Skeletal muscle tissue (tissue), 4 donors: ENCODE measurements around the gene CACNA2D3. TPM values are rescaled to one million over a fixed set of nuclear protein-coding genes. Genes with fewer than 3 reads are reported as not detected.
"Not testable (repeated sequence)": the region's sequence is repeated elsewhere in the genome, so short reads cannot be mapped to it uniquely, and the experiment has no call there.

Source experiments
- H3K27ac ChIP-seq: one replicate; pipeline ENCODE4 v1.7.0; 2013; ENCODE audit warnings: mild to moderate bottlenecking, low read depth, low read length, inconsistent platforms
- H3K27me3 ChIP-seq, 3 donors: one replicate each; pipeline ENCODE4 v1.7.0; 2013; ENCODE audit warnings: low read length in 3 of 3; ENCODE audit not compliant: control insufficient read depth in 3 of 3, insufficient read depth in 3 of 3
- H3K36me3 ChIP-seq, 3 donors: one replicate each; pipeline ENCODE4 v1.7.0; 2013; ENCODE audit warnings: low read length in 3 of 3; ENCODE audit not compliant: control insufficient read depth in 3 of 3, insufficient read depth in 3 of 3
- H3K4me1 ChIP-seq, 3 donors: one replicate each; pipeline ENCODE4 v1.7.0; 2013; ENCODE audit warnings: low read length in 3 of 3, mild to moderate bottlenecking in 3 of 3; ENCODE audit not compliant: control insufficient read depth in 3 of 3, insufficient read depth in 3 of 3
- H3K4me3 ChIP-seq, 3 donors: one replicate each; pipeline ENCODE4 v1.7.0; 2013; ENCODE audit warnings: low read length in 3 of 3
- H3K9ac ChIP-seq, 3 donors: one replicate each; pipeline ENCODE4 v1.7.0; 2013; ENCODE audit warnings: low read length in 3 of 3, mild to moderate bottlenecking in 3 of 3, moderate library complexity in 2 of 3, low read depth in 1 of 3
- H3K9me3 ChIP-seq, 3 donors: one replicate each; pipeline ENCODE4 v1.7.0; 2013; ENCODE audit warnings: low read length in 3 of 3; ENCODE audit not compliant: control insufficient read depth in 3 of 3
- total RNA-seq: library from RNA; depleted of rRNA; stranded (reverse); fragments of >200 nt; gene quantifications from one replicate; pipeline ENCODE4 v1.2.3, GENCODE V29; 2014
- donor health status: Osteomylitis.

Gene CACNA2D3
- total RNA-seq, 1 donor from 2014 or later = 3.1 TPM

DNA sequence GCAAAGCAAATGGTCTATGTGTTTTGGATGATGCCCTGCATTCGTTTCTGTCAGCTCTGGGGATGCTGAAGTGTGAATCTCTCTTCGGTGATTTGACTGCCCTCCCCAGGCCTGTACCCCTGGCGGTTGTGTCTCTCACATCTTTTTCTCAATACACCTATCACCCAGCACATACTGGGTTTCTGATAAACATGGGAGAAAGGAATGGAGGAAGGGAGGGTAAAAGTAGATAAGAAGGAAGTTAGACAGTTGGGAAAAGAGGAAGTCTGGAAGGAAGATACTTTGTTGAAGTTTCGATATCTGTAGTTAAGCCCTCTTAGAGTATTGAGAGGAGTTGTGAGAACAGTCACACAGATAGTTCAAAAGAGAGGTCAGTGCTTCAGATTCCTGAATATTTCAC lies 841.3 kb downstream of the CACNA2D3 start:
- H3K27me3 ChIP-seq = no peaks in the 10 kb centered on the region
- no peaks in the 10 kb centered on the region for H3K36me3 ChIP-seq
- peaks cover 0 to 5% (median 0%) of the 10 kb centered on the region in 3 donors for H3K4me1 ChIP-seq
- no peak overlapping the region for H3K27ac ChIP-seq
- H3K9me3 ChIP-seq = no peaks in the 10 kb centered on the region
- H3K4me3 ChIP-seq = no peak overlapping the region
- H3K9ac ChIP-seq = no peak overlapping the region

GRCh38 chr3:54964081-54964480 lies 841.7 kb downstream of the CACNA2D3 start:
- Histone ChIP-seq H3K27ac (no peak overlapping the region), H3K4me1 (peaks cover 0 to 2% (median 0%) of the 10 kb centered on the region in 3 donors), H3K4me3 (no peak overlapping the region), H3K36me3 (no peaks in the 10 kb centered on the region), H3K9me3 (no peaks in the 10 kb centered on the region), H3K27me3 (no peaks in the 10 kb centered on the region), H3K9ac (no peak overlapping the region)

- Histone ChIP-seq H3K36me3 (no peaks in the 10 kb centered on the region), H3K4me1 (no peaks in the 10 kb centered on the region), H3K27me3 (no peaks in the 10 kb centered on the region), H3K4me3 (no peak overlapping the region), H3K9me3 (no peaks in the 10 kb centered on the region), H3K9ac (no peak overlapping the region), H3K27ac (no peak overlapping the region)
Measured at GRCh38 chr3:54965746-54966145, 843.4 kb downstream of the CACNA2D3 start.

- H3K36me3 ChIP-seq = no peaks in the 10 kb centered on the region
- peaks cover 0 to 3% (median 0%) of the 10 kb centered on the region in 3 donors for H3K4me1 ChIP-seq
- H3K27ac ChIP-seq = no peak overlapping the region
- H3K4me3 ChIP-seq = no peak overlapping the region
- H3K9me3 ChIP-seq = no peaks in the 10 kb centered on the region
- H3K27me3 ChIP-seq = no peaks in the 10 kb centered on the region
- no peak overlapping the region for H3K9ac ChIP-seq
Measured at GRCh38 chr3:54966979-54967378, 844.6 kb downstream of the CACNA2D3 start.

- H3K27me3 ChIP-seq = no peaks in the 10 kb centered on the region
- H3K9me3 ChIP-seq = no peaks in the 10 kb centered on the region
- peak overlapping the region; percentile 5 for H3K27ac ChIP-seq
- no peak overlapping the region for H3K9ac ChIP-seq
- H3K4me1 ChIP-seq = peaks cover 0 to 3% (median 0%) of the 10 kb centered on the region in 3 donors
- no peak overlapping the region for H3K4me3 ChIP-seq
- H3K36me3 ChIP-seq = no peaks in the 10 kb centered on the region
Measured at GRCh38 chr3:54967731-54968161, 845.4 kb downstream of the CACNA2D3 start.

- no peak overlapping the region for H3K27ac ChIP-seq
- H3K9ac ChIP-seq = no peak overlapping the region
- no peaks in the 10 kb centered on the region for H3K27me3 ChIP-seq
- peaks cover 0 to 3% (median 0%) of the 10 kb centered on the region in 3 donors for H3K4me1 ChIP-seq
- no peak overlapping the region for H3K4me3 ChIP-seq
- no peaks in the 10 kb centered on the region for H3K9me3 ChIP-seq
- no peaks in the 10 kb centered on the region for H3K36me3 ChIP-seq
Measured at GRCh38 chr3:54968546-54969172, 846.3 kb downstream of the CACNA2D3 start.

- Histone ChIP-seq H3K9ac (no peak overlapping the region), H3K27me3 (no peaks in the 10 kb centered on the region), H3K4me1 (peaks cover 0 to 3% (median 0%) of the 10 kb centered on the region in 3 donors)
Measured at GRCh38 chr3:54969652-54970051, 847.3 kb downstream of the CACNA2D3 start.

GRCh38 chr3:54970895-54971294 lies 848.5 kb downstream of the CACNA2D3 start:
- no peak overlapping the region for H3K4me3 ChIP-seq
- H3K27ac ChIP-seq = no peak overlapping the region
- no peaks in the 10 kb centered on the region for H3K36me3 ChIP-seq
- peaks cover 0 to 3% (median 0%) of the 10 kb centered on the region in 3 donors for H3K4me1 ChIP-seq
- H3K9me3 ChIP-seq = no peaks in the 10 kb centered on the region
- no peaks in the 10 kb centered on the region for H3K27me3 ChIP-seq
- H3K9ac ChIP-seq = no peak overlapping the region

More at GRCh38 chr3:54969652-54970051, 847.3 kb downstream of the CACNA2D3 start:
- Histone ChIP-seq H3K4me3 (no peak overlapping the region), H3K9me3 (no peaks in the 10 kb centered on the region), H3K36me3 (no peaks in the 10 kb centered on the region), H3K27ac (no peak overlapping the region)

DNA sequence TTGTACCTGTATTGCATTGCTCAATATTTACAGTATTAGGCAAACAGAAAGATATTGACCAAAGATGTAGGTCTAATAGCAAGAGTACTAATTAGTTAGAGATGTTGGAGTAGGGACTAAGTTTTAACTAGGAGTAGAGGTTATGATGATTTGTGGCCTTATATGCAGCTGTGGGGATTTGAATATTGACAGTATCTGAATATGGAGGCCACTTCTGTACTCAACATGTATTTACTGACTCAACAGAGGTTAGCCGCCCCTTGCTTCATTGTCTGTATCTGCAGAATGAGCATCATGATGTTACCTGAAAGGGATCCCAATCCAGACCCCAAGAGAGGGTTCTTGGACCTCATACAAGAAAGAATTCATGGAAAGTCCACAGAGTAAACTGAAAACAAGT lies 855.1 kb downstream of the CACNA2D3 start:
- H3K27me3 ChIP-seq = no peaks in the 10 kb centered on the region
- H3K9me3 ChIP-seq = no peaks in the 10 kb centered on the region
- H3K36me3 ChIP-seq = no peaks in the 10 kb centered on the region
- H3K4me1 ChIP-seq = no peaks in the 10 kb centered on the region
- no peak overlapping the region for H3K4me3 ChIP-seq
- no peak overlapping the region for H3K27ac ChIP-seq
- no peak overlapping the region for H3K9ac ChIP-seq

DNA sequence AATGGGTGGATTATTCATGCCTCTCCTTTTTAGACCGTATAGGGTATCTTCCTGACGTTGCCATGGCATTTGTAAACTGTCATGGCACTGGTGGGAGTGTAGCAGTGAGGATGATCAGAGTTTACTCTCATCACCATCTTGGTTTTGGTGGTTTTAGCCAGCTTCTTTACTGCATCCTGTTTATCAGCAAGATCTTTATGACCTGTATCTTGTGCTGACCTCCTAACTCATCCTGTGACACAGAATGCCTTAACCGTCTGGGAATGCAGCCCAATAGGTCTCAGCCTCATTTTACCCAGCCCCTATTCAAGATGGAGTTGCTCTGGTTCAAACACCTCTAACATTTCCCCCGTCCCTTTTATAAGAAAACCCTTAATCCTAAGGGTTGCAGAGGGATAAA lies 855.6 kb downstream of the CACNA2D3 start:
- H3K27ac ChIP-seq, H3K4me1 ChIP-seq, H3K36me3 ChIP-seq, H3K9me3 ChIP-seq, H3K4me3 ChIP-seq, H3K27me3 ChIP-seq, H3K9ac ChIP-seq: not testable (repeated sequence)
